ENCODE data around the gene COX7B2.

- TF ChIP-seq POLR2A (IDR thresholded peaks at IDR 0.05) (no peak), CTCF (IDR thresholded peaks at IDR 0.05) (no peak)
Measured at GRCh38 chr4:46889410-46889809, 19.6 kb downstream of the COX7B2 start.
